OCI-LY3 (cell line): ENCODE measurements around the gene KRTAP5-9.

Experiments
- H2AFZ ChIP-seq: fragments of 200-600, 300-600 bp; shearing (Covaris generic); 2 replicates; pipeline ENCODE4 v1.6.0; 2014; ENCODE audit warnings: antibody characterized with exemption, low read depth, low read length
- H3K27ac ChIP-seq: fragments of 200-600, 300-600 bp; sonication (generic); 2 replicates; pipeline ENCODE4 v1.5.1; 2014; ENCODE audit warnings: mild to moderate bottlenecking, low read length, moderate library complexity, mixed read lengths
- H3K27me3 ChIP-seq: fragments of 200-600, 300-600 bp; sonication (generic); 2 replicates; pipeline ENCODE4 v1.6.1; 2014; ENCODE audit warnings: low read depth, low read length, mixed read lengths
- H3K36me3 ChIP-seq: fragments of 200-600, 300-600 bp; sonication (generic); replicated peaks from 2 replicates; pipeline ENCODE3; 2014; ENCODE audit warnings: low read depth, low read length, mixed read lengths
- H3K4me1 ChIP-seq: fragments of 300-600, 200-600 bp; sonication (generic); 2 replicates; pipeline ENCODE4 v1.6.1; 2014; ENCODE audit warnings: low read length, mixed read lengths
- H3K4me2 ChIP-seq: fragments of 200-600, 300-600 bp; sonication (generic); 2 replicates; pipeline ENCODE4 v1.6.1; 2014; ENCODE audit warnings: low read length, mixed read lengths
- H3K4me3 ChIP-seq: fragments of 300-600, 200-600 bp; sonication (generic); 2 replicates; pipeline ENCODE4 v1.5.1; 2014; ENCODE audit warnings: antibody characterized with exemption, mild to moderate bottlenecking, low read length, moderate library complexity
- H3K79me2 ChIP-seq: fragments of 300-600, 200-600 bp; shearing (Covaris generic); 2 replicates; pipeline ENCODE4 v1.6.1; 2014; ENCODE audit warnings: mild to moderate bottlenecking, low read length, mixed read lengths
- H3K9ac ChIP-seq: fragments of 300-600, 200-600 bp; shearing (Covaris generic); 2 replicates; pipeline ENCODE4 v1.6.0; 2014; ENCODE audit warnings: mild to moderate bottlenecking, low read length, moderate library complexity
- H3K9me3 ChIP-seq: fragments of 200-600, 300-600 bp; shearing (Covaris generic); 2 replicates; pipeline ENCODE4 v1.6.1; 2014; ENCODE audit warnings: low read length, mixed read lengths; ENCODE audit not compliant: insufficient read depth
- H4K20me1 ChIP-seq: fragments of 200-600, 300-600 bp; sonication (generic); 2 replicates; pipeline ENCODE4 v1.6.1; 2016; ENCODE audit warnings: low read length, mixed read lengths; ENCODE audit not compliant: insufficient read depth
- EZH2phosphoT487 ChIP-seq: fragments of 200-600 bp; shearing (Covaris generic); IDR thresholded peaks from 2 replicates; pipeline ENCODE4 v1.6.1; 2018; ENCODE audit warnings: antibody characterized with exemption, mixed run types, low read depth
- TF ChIP-seq, protein P1 (sequence below): fragments of 200-600, 300-600 bp; sonication (generic); IDR thresholded peaks from 2 replicates; pipeline ENCODE4 v1.5.1; 2014; ENCODE audit warnings: antibody characterized with exemption, low read length, low read depth

KRTAP5-9 gene

DNA sequence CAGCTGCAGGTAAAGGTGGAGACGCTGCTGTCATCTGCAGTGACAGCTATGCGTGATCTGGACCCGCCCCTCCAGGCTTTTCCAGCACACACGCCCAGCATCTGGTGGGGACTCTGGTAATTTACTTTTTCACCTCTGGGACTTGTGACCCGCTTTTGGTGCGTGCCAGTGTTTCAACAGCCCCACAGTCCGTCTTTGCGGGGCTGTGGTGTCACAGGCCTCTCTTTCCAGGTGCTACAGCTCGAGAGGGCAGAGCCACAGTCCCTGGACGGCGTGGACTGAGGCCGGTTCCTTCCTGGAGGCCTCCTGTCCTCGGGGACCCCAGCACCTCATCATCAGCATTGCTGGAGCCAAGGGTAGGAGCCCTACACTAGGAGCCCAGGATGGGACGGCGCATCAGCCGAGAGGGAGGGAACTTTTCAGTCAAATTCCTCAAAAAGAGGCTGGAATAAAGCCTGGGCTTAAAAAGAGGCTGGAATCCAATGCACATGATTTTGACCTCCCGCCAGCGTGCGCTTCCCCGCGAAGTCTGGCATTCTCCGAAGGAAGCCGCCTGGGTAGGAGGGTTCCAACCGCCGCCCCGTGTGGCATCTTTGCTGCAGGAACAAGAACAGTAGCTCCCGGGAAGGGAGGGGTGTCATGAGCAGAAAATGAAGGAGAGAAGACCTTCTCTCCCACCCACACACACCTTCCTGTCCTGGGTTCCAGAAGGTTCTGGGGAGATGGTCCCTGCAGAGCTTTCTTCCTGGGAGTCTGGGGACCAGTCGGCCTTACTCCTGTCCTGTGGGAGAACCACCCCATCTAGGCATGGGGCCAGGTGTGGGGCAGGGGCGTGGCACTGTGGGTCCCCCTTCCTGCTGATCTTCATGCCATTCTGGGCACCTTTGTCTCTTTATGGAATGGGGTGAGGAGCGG, 46.9 kb upstream of the KRTAP5-9 start:
- H3K4me1 ChIP-seq = no peaks in the 10 kb centered on the region
- TF ChIP-seq, protein P1, sequence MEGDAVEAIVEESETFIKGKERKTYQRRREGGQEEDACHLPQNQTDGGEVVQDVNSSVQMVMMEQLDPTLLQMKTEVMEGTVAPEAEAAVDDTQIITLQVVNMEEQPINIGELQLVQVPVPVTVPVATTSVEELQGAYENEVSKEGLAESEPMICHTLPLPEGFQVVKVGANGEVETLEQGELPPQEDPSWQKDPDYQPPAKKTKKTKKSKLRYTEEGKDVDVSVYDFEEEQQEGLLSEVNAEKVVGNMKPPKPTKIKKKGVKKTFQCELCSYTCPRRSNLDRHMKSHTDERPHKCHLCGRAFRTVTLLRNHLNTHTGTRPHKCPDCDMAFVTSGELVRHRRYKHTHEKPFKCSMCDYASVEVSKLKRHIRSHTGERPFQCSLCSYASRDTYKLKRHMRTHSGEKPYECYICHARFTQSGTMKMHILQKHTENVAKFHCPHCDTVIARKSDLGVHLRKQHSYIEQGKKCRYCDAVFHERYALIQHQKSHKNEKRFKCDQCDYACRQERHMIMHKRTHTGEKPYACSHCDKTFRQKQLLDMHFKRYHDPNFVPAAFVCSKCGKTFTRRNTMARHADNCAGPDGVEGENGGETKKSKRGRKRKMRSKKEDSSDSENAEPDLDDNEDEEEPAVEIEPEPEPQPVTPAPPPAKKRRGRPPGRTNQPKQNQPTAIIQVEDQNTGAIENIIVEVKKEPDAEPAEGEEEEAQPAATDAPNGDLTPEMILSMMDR = no peak
- no peak for TF ChIP-seq EZH2phosphoT487
- peaks cover 36% of the 10 kb centered on the region for H3K36me3 ChIP-seq
- no peaks in the 10 kb centered on the region for H3K79me2 ChIP-seq
- no peaks in the 10 kb centered on the region for H3K27me3 ChIP-seq
- no peak overlapping the region for H2AFZ ChIP-seq
- H3K4me3 ChIP-seq = no peak overlapping the region
- H4K20me1 ChIP-seq = no peaks in the 10 kb centered on the region
- H3K9ac ChIP-seq = no peak overlapping the region
- no peak overlapping the region for H3K4me2 ChIP-seq
- no peaks in the 10 kb centered on the region for H3K9me3 ChIP-seq
- no peak overlapping the region for H3K27ac ChIP-seq

DNA sequence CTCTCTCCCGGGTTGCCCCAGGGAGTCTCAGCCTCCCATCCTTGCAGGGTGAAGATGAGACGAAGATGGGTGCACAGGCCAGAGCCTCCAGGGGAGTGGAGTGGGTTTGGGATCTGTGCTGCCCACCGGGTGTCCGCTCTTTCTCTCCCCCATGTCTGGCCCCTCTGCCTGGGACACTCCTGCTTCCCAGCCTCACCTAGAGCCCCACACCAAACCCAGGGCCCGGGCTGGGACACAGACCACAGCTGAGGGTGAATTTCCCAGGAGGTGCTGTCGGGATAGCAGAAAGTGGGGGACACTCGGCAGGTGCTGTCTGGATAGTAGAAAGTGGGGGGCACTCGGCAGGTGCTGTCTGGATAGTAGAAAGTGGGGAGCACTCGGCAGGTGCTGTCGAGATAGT, 46.2 kb upstream of the KRTAP5-9 start:
- H3K9ac ChIP-seq = no peak overlapping the region
- H3K4me3 ChIP-seq = no peak overlapping the region
- no peaks in the 10 kb centered on the region for H3K9me3 ChIP-seq
- H3K79me2 ChIP-seq = no peaks in the 10 kb centered on the region
- H4K20me1 ChIP-seq = no peaks in the 10 kb centered on the region
- no peak for TF ChIP-seq EZH2phosphoT487
- peaks cover 33% of the 10 kb centered on the region for H3K36me3 ChIP-seq
- no peak overlapping the region for H3K4me2 ChIP-seq
- H3K27me3 ChIP-seq = no peaks in the 10 kb centered on the region
- H3K4me1 ChIP-seq = no peaks in the 10 kb centered on the region
- no peak overlapping the region for H3K27ac ChIP-seq
- no peak overlapping the region for H2AFZ ChIP-seq

DNA sequence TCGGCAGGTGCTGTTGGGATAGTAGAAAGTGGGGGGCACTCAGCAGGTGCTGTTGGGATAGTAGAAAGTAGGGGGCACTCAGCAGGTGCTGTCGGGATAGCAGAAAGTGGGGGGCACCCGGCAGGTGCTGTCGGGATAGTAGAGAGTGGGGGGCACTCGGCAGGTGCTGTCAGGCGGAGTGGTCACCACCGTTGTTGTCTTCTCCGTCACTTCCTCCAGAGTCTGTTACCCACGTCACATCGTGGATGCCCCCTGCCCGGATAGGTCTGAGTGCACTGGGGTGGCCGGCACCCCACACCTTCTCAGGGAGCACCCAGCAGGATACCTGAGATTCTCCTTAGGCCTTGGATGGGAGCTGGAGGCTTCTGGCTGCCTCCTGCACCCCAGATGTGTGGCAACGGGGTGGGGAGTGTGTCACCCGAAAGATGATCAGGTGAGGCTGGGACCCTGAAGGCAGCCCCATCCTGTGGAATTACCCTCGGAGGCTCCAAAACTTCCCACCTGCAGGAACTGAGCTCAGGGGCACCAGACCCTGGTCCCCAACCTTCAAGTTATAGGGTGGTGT, 45.3 kb upstream of the KRTAP5-9 start:
- H3K9ac ChIP-seq = no peak overlapping the region
- H2AFZ ChIP-seq = no peak overlapping the region
- no peak overlapping the region for H3K4me3 ChIP-seq
- TF ChIP-seq EZH2phosphoT487 = no peak
- TF ChIP-seq, protein P1 = no peak
- H3K9me3 ChIP-seq = no peaks in the 10 kb centered on the region
- H3K4me1 ChIP-seq = no peaks in the 10 kb centered on the region
- H3K36me3 ChIP-seq = peaks cover 28% of the 10 kb centered on the region
- no peaks in the 10 kb centered on the region for H4K20me1 ChIP-seq
- no peaks in the 10 kb centered on the region for H3K27me3 ChIP-seq
- H3K79me2 ChIP-seq = no peaks in the 10 kb centered on the region
- H3K4me2 ChIP-seq = no peak overlapping the region
- no peak overlapping the region for H3K27ac ChIP-seq

DNA sequence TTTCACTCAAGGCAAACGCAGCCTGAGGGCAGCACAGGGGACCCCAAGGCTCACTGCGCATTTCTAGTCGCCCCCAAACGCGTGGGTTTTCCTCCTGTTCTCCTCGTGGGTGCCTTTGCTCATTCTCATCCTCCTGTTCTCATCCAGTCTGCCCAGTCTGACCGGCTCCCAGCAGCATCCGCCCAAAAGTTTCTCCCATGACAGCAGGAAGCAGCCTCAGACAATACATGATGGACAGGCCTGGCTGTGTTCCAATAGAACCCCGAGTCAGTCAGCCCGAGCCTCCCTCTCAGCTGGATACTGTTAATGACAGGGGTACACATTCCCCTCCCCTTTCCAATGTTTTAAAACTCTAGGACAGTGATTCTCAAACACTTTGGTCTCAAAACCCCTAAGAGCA, 43.7 kb upstream of the KRTAP5-9 start:
- no peak overlapping the region for H3K27ac ChIP-seq

More for the DNA sequence above, 43.7 kb upstream of the KRTAP5-9 start:
- Histone ChIP-seq H3K36me3 (peaks cover 13% of the 10 kb centered on the region), H3K9me3 (peaks cover 2% of the 10 kb centered on the region; the same call in 1 of the 2 replicates), H3K4me2 (no peak overlapping the region), H3K9ac (no peak overlapping the region), H3K4me1 (no peaks in the 10 kb centered on the region), H3K4me3 (no peak overlapping the region), H3K27me3 (no peaks in the 10 kb centered on the region), H3K79me2 (no peaks in the 10 kb centered on the region), H4K20me1 (no peaks in the 10 kb centered on the region), H2AFZ (no peak overlapping the region)
- no peak for TF ChIP-seq EZH2phosphoT487
- TF ChIP-seq, protein P1 = no peak
